Esophagus squamous epithelium (tissue), 5 donors: ENCODE results near the gene FNDC1. TPM values are rescaled to one million over a fixed set of nuclear protein-coding genes. Genes with fewer than 3 reads are reported as not detected.

ENCODE experiments used
- DNase-seq: peaks from one replicate; lab custom pipeline; 2025; lab: John Stamatoyannopoulos, UW
- H3K27ac ChIP-seq, 4 donors: fragments of 200-600 bp; sonication (generic); one replicate each; pipeline ENCODE4 v1.5.1; 2016 to 2019; ENCODE audit warnings: mild to moderate bottlenecking in 1 of 4
- H3K27me3 ChIP-seq, 4 donors: fragments of 200-600 bp; sonication (generic); 1 replicate in 3 of 4; 2 replicates in 1 of 4; pipeline versions ENCODE4 v1.5.1 to v1.6.0; 2017 to 2021; ENCODE audit warnings: antibody characterized with exemption in 1 of 4
- H3K36me3 ChIP-seq, 3 donors: fragments of 200-600 bp; sonication (generic); one replicate each; pipeline ENCODE4 v1.5.1; 2016 to 2019
- H3K4me1 ChIP-seq, 3 donors: fragments of 200-600 bp; sonication (generic); one replicate each; pipeline ENCODE4 v1.5.1; 2017 to 2019
- H3K4me3 ChIP-seq, 4 donors: fragments of 200-600 bp; sonication (generic); 1 replicate in 3 of 4; 2 replicates in 1 of 4; pipeline ENCODE4 v1.5.1; 2016 to 2019; ENCODE audit warnings: mild to moderate bottlenecking in 2 of 4, moderate library complexity in 1 of 4
- H3K9me3 ChIP-seq, 3 donors: fragments of 200-600 bp; sonication (generic); one replicate each; pipeline ENCODE4 v1.5.1; 2016 to 2019
- POLR2A ChIP-seq, 4 donors: fragments of 450-650 bp; IDR thresholded peaks; one replicate each; pipeline ENCODE4 v1.6.1; 2017; ENCODE audit warnings: antibody characterized with exemption in 4 of 4, mild to moderate bottlenecking in 4 of 4, moderate library complexity in 3 of 4
- WGBS, 2 donors: methylation state at CpG; one replicate each; pipeline ENCODE4 v1.1.5; 2018; 5-methylcytosine and 5-hydroxymethylcytosine counted together
- intact Hi-C: fragments of 100-400 bp; cut with DNase I; formaldehyde crosslinking; loops from one replicate; pipeline ENCODE4 v1.15.0; 2022
- total RNA-seq, 4 donors: library from RNA; depleted of rRNA; stranded (reverse); fragments of >200 nt; gene quantifications; one replicate each; pipeline ENCODE4 v1.1.0, GENCODE V29; 2016
- TF ChIP-seq, protein P1 (sequence below), 6 experiments: fragments of 450-650 bp in 4 of 6; fragments of 200-600 bp in 2 of 6; sonication (generic) in 2 of 6; IDR thresholded peaks; one replicate each; pipeline ENCODE4 v1.5.1; 2016 to 2019; ENCODE audit warnings: antibody characterized with exemption in 6 of 6, mild to moderate bottlenecking in 4 of 6, moderate library complexity in 4 of 6
- donor health status: DM: yes; HTN: yes; CAD: no.

Gene FNDC1
- total RNA-seq, 4 donors from 2014 or later: 0.04 to 0.38 (median 0.06) TPM; not detected in 1

DNA sequence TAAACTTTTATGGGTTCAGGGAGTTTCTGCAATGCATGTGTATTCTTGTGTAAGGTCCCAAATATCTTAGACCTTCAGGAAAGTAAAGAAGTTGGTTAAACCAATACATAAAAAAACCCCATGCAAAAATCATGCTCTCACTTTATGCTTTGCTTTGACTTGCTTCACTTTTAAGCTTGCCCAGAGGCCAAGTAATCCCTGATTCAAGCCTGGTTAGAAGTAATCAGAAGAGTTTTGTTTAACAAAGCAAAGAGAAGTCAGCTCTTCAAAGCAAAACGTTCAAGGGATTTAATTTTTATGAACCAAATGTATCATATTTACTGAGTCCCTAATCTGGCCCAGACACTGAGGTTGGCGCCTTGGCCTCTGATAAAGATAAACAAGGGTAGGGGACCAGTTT is 26.7 kb upstream of the FNDC1 start:
- Histone ChIP-seq H3K36me3 (no peaks in the 10 kb centered on the region), H3K4me1 (no peaks in the 10 kb centered on the region), H3K4me3 (no peak overlapping the region), H3K27ac (no peak overlapping the region), H3K9me3 (no peaks in the 10 kb centered on the region), H3K27me3 (peaks cover 0 to 34% (median 0%) of the 10 kb centered on the region in 4 donors)
- no peak for DNase-seq
- WGBS, 2 donors: 24 to 47% methylated on average over 2 of the region's 2 CpGs
- TF ChIP-seq, protein P1, sequence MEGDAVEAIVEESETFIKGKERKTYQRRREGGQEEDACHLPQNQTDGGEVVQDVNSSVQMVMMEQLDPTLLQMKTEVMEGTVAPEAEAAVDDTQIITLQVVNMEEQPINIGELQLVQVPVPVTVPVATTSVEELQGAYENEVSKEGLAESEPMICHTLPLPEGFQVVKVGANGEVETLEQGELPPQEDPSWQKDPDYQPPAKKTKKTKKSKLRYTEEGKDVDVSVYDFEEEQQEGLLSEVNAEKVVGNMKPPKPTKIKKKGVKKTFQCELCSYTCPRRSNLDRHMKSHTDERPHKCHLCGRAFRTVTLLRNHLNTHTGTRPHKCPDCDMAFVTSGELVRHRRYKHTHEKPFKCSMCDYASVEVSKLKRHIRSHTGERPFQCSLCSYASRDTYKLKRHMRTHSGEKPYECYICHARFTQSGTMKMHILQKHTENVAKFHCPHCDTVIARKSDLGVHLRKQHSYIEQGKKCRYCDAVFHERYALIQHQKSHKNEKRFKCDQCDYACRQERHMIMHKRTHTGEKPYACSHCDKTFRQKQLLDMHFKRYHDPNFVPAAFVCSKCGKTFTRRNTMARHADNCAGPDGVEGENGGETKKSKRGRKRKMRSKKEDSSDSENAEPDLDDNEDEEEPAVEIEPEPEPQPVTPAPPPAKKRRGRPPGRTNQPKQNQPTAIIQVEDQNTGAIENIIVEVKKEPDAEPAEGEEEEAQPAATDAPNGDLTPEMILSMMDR (IDR thresholded peaks at IDR 0.05): no peak
- TF ChIP-seq POLR2A (IDR thresholded peaks at IDR 0.05): no peak
- intact Hi-C loops: no loop called here

DNA sequence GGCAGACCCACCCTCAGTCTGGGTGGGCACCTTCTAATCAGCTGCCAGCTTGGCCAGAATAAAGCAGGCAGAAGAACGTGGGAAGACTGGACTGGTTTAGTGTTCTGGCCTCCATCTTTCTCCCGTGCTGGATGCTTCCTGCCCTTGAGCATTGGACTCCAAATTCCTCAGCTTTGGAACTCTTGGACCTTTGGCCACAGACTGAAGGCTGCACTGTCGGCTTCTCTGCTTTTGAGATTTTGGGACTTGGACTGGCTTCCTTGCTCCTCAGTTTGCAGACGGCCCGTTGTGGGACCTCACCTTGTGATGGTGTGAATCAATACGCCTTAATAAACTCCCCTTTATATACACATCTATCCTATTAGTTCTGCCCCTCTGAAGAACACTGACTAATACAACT is 20.6 kb upstream of the FNDC1 start:
- H3K27me3 ChIP-seq: peaks cover 0 to 9% (median 0%) of the 10 kb centered on the region in 4 donors
- no peak for DNase-seq
- intact Hi-C loops: no loop called here
- WGBS, 2 donors: 71 to 83% methylated on average over 5 to 6 of the region's 6 CpGs
- TF ChIP-seq POLR2A (IDR thresholded peaks at IDR 0.05): no peak
- TF ChIP-seq, protein P1 (IDR thresholded peaks at IDR 0.05): no peak
- H3K9me3 ChIP-seq: no peaks in the 10 kb centered on the region
- H3K27ac ChIP-seq: no peak overlapping the region
- peaks cover 0 to 5% (median 0%) of the 10 kb centered on the region in 3 donors for H3K4me1 ChIP-seq
- no peaks in the 10 kb centered on the region for H3K36me3 ChIP-seq
- no peak overlapping the region for H3K4me3 ChIP-seq

DNA sequence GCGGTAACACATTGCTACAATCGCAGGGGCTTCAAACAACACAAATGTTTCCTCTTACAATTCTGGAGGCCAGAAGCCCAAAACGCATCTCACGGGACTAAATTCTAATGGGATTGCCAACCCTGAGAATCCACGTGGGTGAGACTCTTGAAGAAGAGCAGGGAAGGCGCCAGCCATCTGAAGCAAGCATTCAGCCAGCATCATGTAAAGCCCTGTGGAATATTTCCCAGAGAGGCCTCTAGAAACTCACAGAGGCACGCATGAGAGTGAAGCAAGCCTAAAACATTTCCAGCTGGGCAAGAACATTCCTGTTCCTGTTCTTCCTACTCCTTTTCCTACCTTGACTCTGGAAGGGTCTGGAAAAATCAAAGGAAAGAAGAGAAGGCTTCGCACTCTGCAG is 19.6 kb upstream of the FNDC1 start:
- peaks cover 0 to 5% (median 0%) of the 10 kb centered on the region in 3 donors for H3K4me1 ChIP-seq
- peaks cover 0 to 9% (median 0%) of the 10 kb centered on the region in 4 donors for H3K27me3 ChIP-seq
- H3K36me3 ChIP-seq: no peaks in the 10 kb centered on the region
- no peak for DNase-seq
- WGBS, 2 donors: 77 to 78% methylated on average over 5 to 8 of the region's 8 CpGs
- no peaks in the 10 kb centered on the region for H3K9me3 ChIP-seq
- no peak overlapping the region for H3K4me3 ChIP-seq
- intact Hi-C loops: no loop called here
- H3K27ac ChIP-seq: no peak overlapping the region
- no peak for TF ChIP-seq POLR2A (IDR thresholded peaks at IDR 0.05)
- TF ChIP-seq, protein P1 (IDR thresholded peaks at IDR 0.05): no peak

DNA sequence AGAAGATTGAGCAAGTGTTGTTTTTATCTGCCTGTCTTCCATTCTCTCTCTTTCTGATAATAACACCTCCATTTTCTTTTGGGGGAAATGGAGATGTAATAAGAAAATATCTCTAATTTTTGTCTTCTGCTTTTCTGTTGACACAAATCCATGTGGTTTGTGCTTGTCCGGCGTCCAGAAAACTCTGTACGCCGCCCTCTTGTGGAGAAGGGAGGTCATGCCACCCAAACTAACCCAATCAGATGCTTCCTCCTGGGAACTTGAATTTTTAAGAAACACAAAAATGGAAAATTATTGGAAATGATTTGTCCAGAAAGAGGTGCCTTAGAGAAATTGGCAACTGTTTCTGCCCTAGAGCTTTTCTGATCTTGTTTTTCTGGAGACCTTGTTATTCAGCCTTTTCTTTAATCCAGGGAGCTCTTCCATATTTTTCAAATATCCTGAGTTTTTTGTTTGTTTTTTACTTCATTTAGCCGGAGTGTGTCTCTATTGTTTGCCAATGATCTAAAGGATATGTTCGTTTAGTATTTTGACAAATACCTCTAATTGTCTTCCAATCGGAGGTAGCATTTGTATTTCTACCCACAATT is 17.8 kb upstream of the FNDC1 start:
- WGBS, 2 donors: 15 to 24% methylated on average over 7 of the region's 7 CpGs
- Histone ChIP-seq H3K4me1 (peaks cover 0 to 5% (median 0%) of the 10 kb centered on the region in 3 donors), H3K36me3 (no peaks in the 10 kb centered on the region), H3K27ac (no peak overlapping the region), H3K9me3 (peaks cover 0 to 11% (median 6%) of the 10 kb centered on the region in 3 donors), H3K4me3 (no peak overlapping the region), H3K27me3 (peaks cover 0 to 9% (median 0%) of the 10 kb centered on the region in 4 donors)
- no peak for TF ChIP-seq POLR2A (IDR thresholded peaks at IDR 0.05)
- TF ChIP-seq, protein P1 (IDR thresholded peaks at IDR 0.05): peak; percentile 55 to 81 (median 75)
- no peak for DNase-seq
- intact Hi-C loops: no loop called here

DNA sequence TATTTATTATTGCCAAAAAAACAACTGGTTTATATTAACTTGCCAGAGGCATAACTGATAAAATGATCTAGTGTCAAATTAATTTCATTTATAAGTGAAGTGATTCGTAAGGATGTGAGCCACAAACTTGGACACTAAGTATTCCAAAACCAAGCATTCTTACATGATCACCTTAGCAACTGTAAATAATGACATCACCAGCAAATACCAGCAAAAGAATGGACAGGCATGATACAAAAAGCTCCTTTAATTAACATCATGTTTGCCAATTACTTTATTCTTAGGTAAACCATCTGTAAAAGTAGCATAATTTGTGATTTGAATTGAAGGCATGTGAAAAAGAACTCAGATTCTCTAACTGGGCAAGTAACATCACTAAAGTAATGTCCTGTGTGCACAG is 17.2 kb upstream of the FNDC1 start:
- intact Hi-C loops: no loop called here
- no peak overlapping the region for H3K4me3 ChIP-seq
- DNase-seq: no peak
- no peak for TF ChIP-seq POLR2A (IDR thresholded peaks at IDR 0.05)
- peaks cover 0 to 5% (median 0%) of the 10 kb centered on the region in 3 donors for H3K4me1 ChIP-seq
- H3K27me3 ChIP-seq: peaks cover 0 to 2% (median 0%) of the 10 kb centered on the region in 4 donors
- H3K27ac ChIP-seq: no peak overlapping the region
- WGBS, 2 donors: 24 to 27% methylated on average over 1 of the region's 1 CpG
- H3K36me3 ChIP-seq: no peaks in the 10 kb centered on the region
- H3K9me3 ChIP-seq: peaks cover 0 to 11% (median 6%) of the 10 kb centered on the region in 3 donors
